K562 (cell line): Measurements from ENCODE around the gene ITPR1. TPM values are rescaled to one million over a fixed set of nuclear protein-coding genes. Genes with fewer than 3 reads are reported as not detected.

Experiments used
- ADNP ChIP-seq: fragments of 200-800 bp; sonication (Bioruptor generic); IDR thresholded peaks from 2 replicates; pipeline ENCODE4 v1.6.1; 2016; ENCODE audit warnings: missing genetic modification characterization, missing compliant biosample characterization
- BCL6 ChIP-seq: fragments of 250-450 bp; sonication (Bioruptor Pico); IDR thresholded peaks from 2 replicates; pipeline ENCODE4 v1.4.0; 2020
- ETV1 ChIP-seq: fragments of 450-650 bp; conservative IDR thresholded peaks from 2 replicates; pipeline ENCODE4 v1.6.1; 2016; ENCODE audit warnings: missing genetic modification characterization, control low read depth, low read depth, missing compliant biosample characterization
- HDAC2 ChIP-seq: fragments of 450-650 bp; IDR thresholded peaks from 2 replicates; pipeline ENCODE4 v1.6.1; 2016; ENCODE audit warnings: mild to moderate bottlenecking
- MYBL2 ChIP-seq, 2 experiments: fragments of 450-650 bp in 1 of 2; sonication (generic) in 1 of 2; formaldehyde crosslinking in 1 of 2; IDR thresholded peaks; 2 replicates each; pipeline versions ENCODE4 v1.6.1 to v1.8.1; 2017 to 2022; ENCODE audit warnings: borderline replicate concordance in 1 of 2, inconsistent platforms in 1 of 2, low read depth in 1 of 2, mild to moderate bottlenecking in 1 of 2, missing genetic modification reagents in 1 of 2, moderate library complexity in 1 of 2
- NFATC3 ChIP-seq: fragments of 450-650 bp; IDR thresholded peaks from 2 replicates; pipeline ENCODE4 v1.6.1; 2017; ENCODE audit warnings: mild to moderate bottlenecking
- RAD21 ChIP-seq, 2 experiments: fragments of 250-450 bp in 1 of 2; fragments of 450-650 bp in 1 of 2; sonication (Bioruptor Pico) in 1 of 2; formaldehyde crosslinking in 1 of 2; IDR thresholded peaks in 1 of 2; conservative IDR thresholded peaks in 1 of 2; 2 replicates each; pipeline versions ENCODE4 v1.4.0 to v1.8.0; 2020 to 2022; ENCODE audit warnings: mild to moderate bottlenecking in 2 of 2, moderate library complexity in 1 of 2
- SAFB ChIP-seq: fragments of 200-400 bp; formaldehyde crosslinking; IDR thresholded peaks from 2 replicates; pipeline ENCODE4 v1.6.1; 2017; ENCODE audit warnings: low read depth, low read length, borderline replicate concordance
- SPI1 ChIP-seq: IDR thresholded peaks from 2 replicates; pipeline ENCODE4 v1.6.1; 2011; ENCODE audit warnings: low read depth, low read length, control low read depth, borderline replicate concordance
- SRSF1 ChIP-seq: fragments of 200-400 bp; formaldehyde crosslinking; IDR thresholded peaks from 2 replicates; pipeline ENCODE4 v1.6.1; 2017; ENCODE audit warnings: mild to moderate bottlenecking, low read depth, low read length, moderate library complexity
- SUPT5H ChIP-seq: fragments of 450-650 bp; IDR thresholded peaks from 2 replicates; pipeline ENCODE4 v1.6.1; 2016
- ZEB2 ChIP-seq: fragments of 450-650 bp; IDR thresholded peaks from 2 replicates; pipeline ENCODE4 v1.6.1; 2016
- ZNF146 ChIP-seq: IDR thresholded peaks from one replicate; pipeline ENCODE4 v1.6.1; 2018; ENCODE audit warnings: missing compliant biosample characterization; ENCODE audit not compliant: unreplicated experiment
- ZNF175 ChIP-seq: fragments of 200-800 bp; sonication (Bioruptor generic); IDR thresholded peaks from 2 replicates; pipeline ENCODE4 v1.6.1; 2016; ENCODE audit warnings: low read depth, mild to moderate bottlenecking, missing genetic modification characterization, missing compliant biosample characterization
- ZNF408 ChIP-seq: fragments of 250-450 bp; sonication (Bioruptor Pico); IDR thresholded peaks from 2 replicates; pipeline ENCODE4 v1.4.0; 2020; ENCODE audit warnings: low read depth, mild to moderate bottlenecking, moderate library complexity
- polyA plus RNA-seq, 8 experiments: library from polyadenylated mRNA; depleted of rRNA in 4 of 8; stranded (reverse) in 5 of 8; unstranded in 3 of 8; fragments of >200 nt; fragmentation: Nextera tagmentation in 2 of 8; fragmentation: Illumina TruSeq in 1 of 8; extraction: Ambion mirVana in 2 of 8; extraction: Trizol in 1 of 8; gene quantifications; 2 replicates each; pipeline versions ENCODE4 v1.2.1 to v1.2.3, GENCODE V29; 2011 to 2014; ENCODE audit warnings: inconsistent platforms in 1 of 8, missing spikeins in 1 of 8
- total RNA-seq, 7 experiments: library from RNA; depleted of rRNA in 6 of 7; stranded (reverse); fragments of >200 nt in 6 of 7; fragmentation: Illumina TruSeq in 2 of 7; extraction: Trizol in 2 of 7; gene quantifications; 2 replicates each; pipeline versions ENCODE4 v1.2.1 to v1.2.3, GENCODE V29; 2011 to 2021; ENCODE audit warnings: low replicate concordance in 1 of 7
- TF ChIP-seq, protein P1 (sequence below): sonication (generic); formaldehyde crosslinking; IDR thresholded peaks from 2 replicates; pipeline ENCODE4 v1.8.0; 2022; ENCODE audit warnings: missing genetic modification reagents, mild to moderate bottlenecking, borderline replicate concordance
- TF ChIP-seq, protein P2 (sequence below): fragments of 450-650 bp; formaldehyde crosslinking; IDR thresholded peaks from 2 replicates; pipeline ENCODE4 v1.4.0; 2020; ENCODE audit warnings: mild to moderate bottlenecking, mixed read lengths
- TF ChIP-seq, protein P3 (sequence below): fragments of 250-450 bp; sonication (Bioruptor Pico); IDR thresholded peaks from 2 replicates; pipeline ENCODE4 v1.5.1; 2021; ENCODE audit warnings: mild to moderate bottlenecking
- TF ChIP-seq, protein P4 (sequence below): fragments of 450-650 bp; formaldehyde crosslinking; IDR thresholded peaks from 2 replicates; pipeline ENCODE4 v1.4.0; 2020; ENCODE audit warnings: mild to moderate bottlenecking, moderate library complexity
- TF ChIP-seq, protein P5 (sequence below): fragments of 250-450 bp; sonication (Bioruptor Pico); IDR thresholded peaks from 2 replicates; pipeline ENCODE4 v1.8.0; 2021; ENCODE audit warnings: mild to moderate bottlenecking, moderate library complexity
- TF ChIP-seq, protein P6 (sequence below): sonication (generic); formaldehyde crosslinking; IDR thresholded peaks from 2 replicates; pipeline ENCODE4 v1.8.1; 2023; ENCODE audit warnings: mild to moderate bottlenecking, missing genetic modification reagents, moderate library complexity

Gene ITPR1
- total and polyA plus RNA-seq, 9 of the 15 experiments (the other 6 are each of a cell fraction or from before 2014, with no cell fraction given) = 22.4 to 40.0 (median 27.4) TPM

DNA sequence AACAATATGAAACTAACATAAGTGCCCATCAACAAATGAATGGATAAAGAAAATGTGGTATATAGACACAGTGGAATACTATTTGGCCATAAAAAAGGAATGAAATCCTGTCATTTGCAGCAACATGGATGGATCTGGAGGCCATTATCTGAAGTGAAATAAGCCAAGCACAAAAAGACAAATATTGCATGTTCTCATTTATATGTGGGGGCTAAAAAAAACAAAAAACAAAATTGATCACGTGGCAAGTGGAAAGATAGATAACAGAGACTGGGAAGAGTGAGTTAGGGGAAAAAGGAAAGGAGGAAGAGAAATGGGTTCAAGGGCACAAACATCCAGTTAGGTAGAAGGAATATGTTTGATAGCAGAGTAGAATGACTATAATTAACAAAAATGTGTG is 330.2 kb downstream of the ITPR1 start (continued):
- TF ChIP-seq, protein P1, sequence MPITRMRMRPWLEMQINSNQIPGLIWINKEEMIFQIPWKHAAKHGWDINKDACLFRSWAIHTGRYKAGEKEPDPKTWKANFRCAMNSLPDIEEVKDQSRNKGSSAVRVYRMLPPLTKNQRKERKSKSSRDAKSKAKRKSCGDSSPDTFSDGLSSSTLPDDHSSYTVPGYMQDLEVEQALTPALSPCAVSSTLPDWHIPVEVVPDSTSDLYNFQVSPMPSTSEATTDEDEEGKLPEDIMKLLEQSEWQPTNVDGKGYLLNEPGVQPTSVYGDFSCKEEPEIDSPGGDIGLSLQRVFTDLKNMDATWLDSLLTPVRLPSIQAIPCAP (CRISPR knock-in tag) = no peak
- TF ChIP-seq ZNF408 (CRISPR knock-in tag) = no peak
- TF ChIP-seq ADNP (tag) = 0 out of 2 replicates have a peak, but pooled peaks have one; percentile 55
- TF ChIP-seq ETV1 (tag) = no peak
- TF ChIP-seq ZNF175 (CRISPR knock-in tag) = no peak
- TF ChIP-seq SUPT5H = no peak
- peak; percentile 44; the same call in 1 of the 2 replicates for TF ChIP-seq HDAC2
- TF ChIP-seq NFATC3 = 0 out of 2 replicates have a peak, but pooled peaks have one; percentile 43
- peak; percentile 88 for TF ChIP-seq ZNF146 (CRISPR knock-in tag)
- TF ChIP-seq, protein P2, sequence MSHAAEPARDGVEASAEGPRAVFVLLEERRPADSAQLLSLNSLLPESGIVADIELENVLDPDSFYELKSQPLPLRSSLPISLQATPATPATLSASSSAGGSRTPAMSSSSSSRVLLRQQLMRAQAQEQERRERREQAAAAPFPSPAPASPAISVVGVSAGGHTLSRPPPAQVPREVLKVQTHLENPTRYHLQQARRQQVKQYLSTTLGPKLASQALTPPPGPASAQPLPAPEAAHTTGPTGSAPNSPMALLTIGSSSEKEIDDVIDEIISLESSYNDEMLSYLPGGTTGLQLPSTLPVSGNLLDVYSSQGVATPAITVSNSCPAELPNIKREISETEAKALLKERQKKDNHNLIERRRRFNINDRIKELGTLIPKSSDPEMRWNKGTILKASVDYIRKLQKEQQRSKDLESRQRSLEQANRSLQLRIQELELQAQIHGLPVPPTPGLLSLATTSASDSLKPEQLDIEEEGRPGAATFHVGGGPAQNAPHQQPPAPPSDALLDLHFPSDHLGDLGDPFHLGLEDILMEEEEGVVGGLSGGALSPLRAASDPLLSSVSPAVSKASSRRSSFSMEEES (CRISPR knock-in tag) = peak; percentile 54
- TF ChIP-seq RAD21 (CRISPR knock-in tag; conservative IDR thresholded peaks at IDR 0.05 in 1 of 2, IDR thresholded peaks at IDR 0.05 in 1 of 2) = no peak
- TF ChIP-seq, protein P3, sequence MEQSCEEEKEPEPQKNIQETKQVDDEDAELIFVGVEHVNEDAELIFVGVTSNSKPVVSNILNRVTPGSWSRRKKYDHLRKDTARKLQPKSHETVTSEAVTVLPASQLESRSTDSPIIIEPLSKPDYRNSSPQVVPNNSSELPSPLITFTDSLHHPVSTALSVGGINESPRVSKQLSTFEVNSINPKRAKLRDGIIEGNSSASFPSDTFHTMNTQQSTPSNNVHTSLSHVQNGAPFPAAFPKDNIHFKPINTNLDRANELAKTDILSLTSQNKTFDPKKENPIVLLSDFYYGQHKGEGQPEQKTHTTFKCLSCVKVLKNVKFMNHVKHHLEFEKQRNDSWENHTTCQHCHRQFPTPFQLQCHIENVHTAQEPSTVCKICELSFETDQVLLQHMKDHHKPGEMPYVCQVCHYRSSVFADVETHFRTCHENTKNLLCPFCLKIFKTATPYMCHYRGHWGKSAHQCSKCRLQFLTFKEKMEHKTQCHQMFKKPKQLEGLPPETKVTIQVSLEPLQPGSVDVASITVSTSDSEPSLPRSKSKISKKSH (CRISPR knock-in tag) = no peak
- no peak for TF ChIP-seq SPI1
- no peak for TF ChIP-seq ZEB2
- TF ChIP-seq SRSF1 = no peak
- TF ChIP-seq, protein P4, sequence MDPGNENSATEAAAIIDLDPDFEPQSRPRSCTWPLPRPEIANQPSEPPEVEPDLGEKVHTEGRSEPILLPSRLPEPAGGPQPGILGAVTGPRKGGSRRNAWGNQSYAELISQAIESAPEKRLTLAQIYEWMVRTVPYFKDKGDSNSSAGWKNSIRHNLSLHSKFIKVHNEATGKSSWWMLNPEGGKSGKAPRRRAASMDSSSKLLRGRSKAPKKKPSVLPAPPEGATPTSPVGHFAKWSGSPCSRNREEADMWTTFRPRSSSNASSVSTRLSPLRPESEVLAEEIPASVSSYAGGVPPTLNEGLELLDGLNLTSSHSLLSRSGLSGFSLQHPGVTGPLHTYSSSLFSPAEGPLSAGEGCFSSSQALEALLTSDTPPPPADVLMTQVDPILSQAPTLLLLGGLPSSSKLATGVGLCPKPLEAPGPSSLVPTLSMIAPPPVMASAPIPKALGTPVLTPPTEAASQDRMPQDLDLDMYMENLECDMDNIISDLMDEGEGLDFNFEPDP (CRISPR knock-in tag) = no peak
- no peak for TF ChIP-seq BCL6 (CRISPR knock-in tag)
- TF ChIP-seq MYBL2 (IDR thresholded peaks at IDR 0.05; ENCODE audit: low read depth) = no peak
- no peak for TF ChIP-seq MYBL2 (CRISPR knock-in tag; IDR thresholded peaks at IDR 0.05; ENCODE audit: borderline replicate concordance)
- TF ChIP-seq, protein P5, sequence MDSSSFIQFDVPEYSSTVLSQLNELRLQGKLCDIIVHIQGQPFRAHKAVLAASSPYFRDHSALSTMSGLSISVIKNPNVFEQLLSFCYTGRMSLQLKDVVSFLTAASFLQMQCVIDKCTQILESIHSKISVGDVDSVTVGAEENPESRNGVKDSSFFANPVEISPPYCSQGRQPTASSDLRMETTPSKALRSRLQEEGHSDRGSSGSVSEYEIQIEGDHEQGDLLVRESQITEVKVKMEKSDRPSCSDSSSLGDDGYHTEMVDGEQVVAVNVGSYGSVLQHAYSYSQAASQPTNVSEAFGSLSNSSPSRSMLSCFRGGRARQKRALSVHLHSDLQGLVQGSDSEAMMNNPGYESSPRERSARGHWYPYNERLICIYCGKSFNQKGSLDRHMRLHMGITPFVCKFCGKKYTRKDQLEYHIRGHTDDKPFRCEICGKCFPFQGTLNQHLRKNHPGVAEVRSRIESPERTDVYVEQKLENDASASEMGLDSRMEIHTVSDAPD (CRISPR knock-in tag) = no peak
- no peak for TF ChIP-seq SAFB
- TF ChIP-seq, protein P6, sequence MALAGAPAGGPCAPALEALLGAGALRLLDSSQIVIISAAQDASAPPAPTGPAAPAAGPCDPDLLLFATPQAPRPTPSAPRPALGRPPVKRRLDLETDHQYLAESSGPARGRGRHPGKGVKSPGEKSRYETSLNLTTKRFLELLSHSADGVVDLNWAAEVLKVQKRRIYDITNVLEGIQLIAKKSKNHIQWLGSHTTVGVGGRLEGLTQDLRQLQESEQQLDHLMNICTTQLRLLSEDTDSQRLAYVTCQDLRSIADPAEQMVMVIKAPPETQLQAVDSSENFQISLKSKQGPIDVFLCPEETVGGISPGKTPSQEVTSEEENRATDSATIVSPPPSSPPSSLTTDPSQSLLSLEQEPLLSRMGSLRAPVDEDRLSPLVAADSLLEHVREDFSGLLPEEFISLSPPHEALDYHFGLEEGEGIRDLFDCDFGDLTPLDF (CRISPR knock-in tag) = no peak
